ENCODE data around the gene GNB1.

Gene GNB1

GRCh38 chr1:1815606-1816281, 75.1 kb downstream of the GNB1 start:
- no peak for DNase-seq

DNA sequence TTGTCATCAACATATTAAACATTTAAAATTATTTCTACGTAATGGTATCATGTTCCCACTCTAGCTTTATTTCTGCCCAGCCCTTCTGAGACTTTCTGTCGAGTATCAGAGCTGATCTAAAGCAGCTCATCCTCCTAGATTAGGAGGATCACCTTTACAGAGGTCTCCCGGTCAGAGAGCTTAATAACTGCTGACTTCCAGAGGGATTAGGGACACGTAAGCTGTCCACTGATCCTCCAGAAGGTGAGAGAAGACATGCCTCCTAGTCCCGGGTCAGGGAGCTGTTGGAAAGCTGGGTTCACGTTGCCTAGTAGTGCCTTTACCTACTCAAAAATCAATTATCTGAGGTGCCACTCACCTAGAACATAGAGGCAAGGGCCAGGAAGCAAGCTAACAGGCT, 81.4 kb downstream of the GNB1 start:
- no peak for DNase-seq

DNA sequence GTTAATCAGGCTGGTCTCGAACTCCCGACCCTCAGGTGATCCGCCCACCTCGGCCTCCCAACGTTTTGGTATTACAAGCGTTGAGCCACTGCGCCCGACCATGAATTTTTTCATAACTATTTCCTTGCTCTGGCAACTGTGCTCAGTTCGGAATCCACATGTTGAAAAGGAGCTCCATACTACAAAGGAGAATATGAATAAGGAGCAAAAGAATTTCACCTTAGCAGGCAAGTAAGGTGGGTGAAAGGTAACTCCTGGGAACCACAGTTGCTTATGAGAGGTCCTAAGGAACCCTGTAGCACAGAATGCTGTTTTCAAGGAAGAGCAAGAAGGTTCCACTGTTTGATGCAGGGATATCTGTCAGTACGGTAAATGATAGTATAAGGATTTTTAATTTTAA, 82.7 kb downstream of the GNB1 start:
- DNase-seq = no peak

GRCh38 chr1:1806890-1807289, 84.0 kb downstream of the GNB1 start:
- DNase-seq = no peak

GRCh38 chr1:1804301-1804700, 86.6 kb downstream of the GNB1 start:
- no peak for DNase-seq

DNA sequence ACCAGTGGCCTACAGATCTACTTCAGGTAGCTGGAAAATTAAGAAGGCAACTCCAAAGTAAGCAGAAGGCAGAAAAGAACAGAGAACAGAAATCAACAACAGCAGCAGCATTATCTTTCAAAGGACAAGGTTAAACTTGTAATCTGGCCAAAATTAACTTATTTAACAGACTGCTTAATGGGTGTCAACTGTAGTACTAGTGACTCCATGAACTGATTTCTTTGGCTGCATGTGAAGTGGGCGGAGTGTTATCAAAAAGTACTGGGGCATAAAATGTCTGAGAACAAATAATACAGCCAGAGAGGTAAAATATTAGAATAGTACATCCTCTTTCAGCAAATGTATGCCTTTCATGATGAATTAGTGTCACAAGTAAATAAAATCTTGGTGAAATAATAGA, 88.0 kb downstream of the GNB1 start:
- no peak for DNase-seq

DNA sequence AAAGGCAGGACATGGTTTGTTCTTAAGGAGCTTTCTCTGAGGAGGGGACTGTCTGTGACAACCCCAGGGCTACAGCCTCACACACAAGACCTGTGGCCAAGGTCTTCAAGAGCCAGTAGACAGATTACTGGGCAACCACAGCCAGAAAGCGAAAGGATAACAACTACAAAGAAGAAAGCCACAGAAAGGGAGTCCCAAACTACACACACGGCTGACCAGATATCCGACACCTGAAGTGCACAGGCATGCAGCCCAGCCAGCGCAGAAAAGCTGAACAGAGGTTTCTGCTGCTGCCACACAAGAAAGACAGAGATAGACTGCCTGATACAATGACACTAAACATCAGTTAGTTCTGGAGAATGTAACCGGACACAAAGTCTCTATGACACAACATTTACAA, 91.2 kb downstream of the GNB1 start:
- DNase-seq = no peak

- DNase-seq = no peak
Observed at GRCh38 chr1:1797731-1798341, 93.1 kb downstream of the GNB1 start.

DNA sequence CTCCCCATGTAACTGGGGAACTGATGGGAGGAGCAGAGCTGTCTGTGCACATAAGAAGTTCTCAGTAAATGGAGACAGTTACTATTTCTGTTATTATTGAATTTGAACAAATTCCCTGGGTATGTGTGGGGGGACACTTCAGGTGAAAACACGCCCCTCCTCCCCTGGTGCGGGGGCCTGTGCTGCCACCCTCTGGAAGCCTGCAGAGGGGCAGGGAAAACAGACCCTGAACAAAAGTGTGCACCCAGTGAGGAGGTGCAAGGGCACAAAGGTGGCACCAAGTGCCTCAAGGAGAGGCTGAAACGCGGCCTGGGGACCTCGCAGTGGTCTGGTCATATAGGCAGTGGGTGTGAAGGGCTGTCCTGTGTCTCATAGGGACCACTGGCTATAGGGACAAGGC, 94.4 kb downstream of the GNB1 start:
- no peak for DNase-seq

GRCh38 chr1:1794999-1795398, 95.9 kb downstream of the GNB1 start:
- DNase-seq = no peak

DNA sequence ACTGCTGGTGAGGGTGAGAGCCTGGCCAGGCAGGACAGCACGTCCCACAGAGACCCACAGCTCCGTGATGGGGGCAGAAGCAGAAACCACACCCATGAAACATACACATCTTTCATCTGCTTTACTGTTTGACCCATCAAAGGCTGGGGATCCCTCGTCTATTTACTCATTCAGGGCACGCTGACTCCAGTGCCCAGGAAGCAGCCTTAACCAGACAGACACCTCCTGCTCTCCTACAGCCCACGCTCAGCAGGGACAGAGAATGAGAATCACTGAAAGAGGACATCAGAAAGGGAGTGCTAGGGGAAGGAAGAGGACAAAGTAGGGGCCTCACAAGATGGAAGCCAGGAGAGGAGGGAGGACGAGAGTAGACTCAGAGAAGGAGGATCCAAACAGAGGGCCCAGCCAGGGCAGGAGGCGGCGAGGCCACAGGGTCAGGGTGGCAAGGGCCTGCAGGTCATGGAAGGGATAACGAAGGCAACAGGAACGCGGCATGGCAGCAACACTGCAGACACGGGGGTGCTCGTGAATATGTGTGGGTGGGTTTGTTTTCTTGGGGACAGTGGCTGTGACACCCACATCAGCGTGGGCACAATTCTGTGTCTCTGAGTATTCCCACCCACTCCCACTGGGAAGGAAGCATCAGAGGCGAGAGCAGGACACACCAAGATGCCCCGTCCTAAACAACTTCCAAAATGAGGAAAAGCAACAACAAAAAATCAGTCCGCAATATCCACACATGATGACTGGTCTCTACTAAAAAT, 97.2 kb downstream of the GNB1 start:
- no peak for DNase-seq

- no peak for DNase-seq
Observed at GRCh38 chr1:1788646-1789431, 102.0 kb downstream of the GNB1 start.

DNA sequence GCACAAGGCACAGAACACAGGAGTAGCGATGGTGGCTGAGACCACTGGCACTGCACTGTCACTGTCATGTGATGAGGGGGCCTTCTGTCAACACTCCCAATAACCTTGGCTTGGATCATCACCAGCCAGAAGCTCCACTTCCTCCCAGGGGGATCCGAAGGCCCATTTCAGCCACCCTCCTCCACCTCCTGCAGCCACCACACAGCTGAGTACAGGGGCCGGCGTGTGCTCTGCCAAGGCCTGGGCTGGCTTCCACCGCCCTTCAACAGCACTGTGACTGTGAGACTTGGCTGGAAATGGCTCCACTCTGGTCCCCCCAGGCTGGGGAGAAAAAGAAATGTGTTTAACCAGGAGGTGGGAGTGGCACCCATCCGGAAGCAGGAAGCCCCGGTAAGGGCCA, 102.8 kb downstream of the GNB1 start:
- DNase-seq = no peak

DNA sequence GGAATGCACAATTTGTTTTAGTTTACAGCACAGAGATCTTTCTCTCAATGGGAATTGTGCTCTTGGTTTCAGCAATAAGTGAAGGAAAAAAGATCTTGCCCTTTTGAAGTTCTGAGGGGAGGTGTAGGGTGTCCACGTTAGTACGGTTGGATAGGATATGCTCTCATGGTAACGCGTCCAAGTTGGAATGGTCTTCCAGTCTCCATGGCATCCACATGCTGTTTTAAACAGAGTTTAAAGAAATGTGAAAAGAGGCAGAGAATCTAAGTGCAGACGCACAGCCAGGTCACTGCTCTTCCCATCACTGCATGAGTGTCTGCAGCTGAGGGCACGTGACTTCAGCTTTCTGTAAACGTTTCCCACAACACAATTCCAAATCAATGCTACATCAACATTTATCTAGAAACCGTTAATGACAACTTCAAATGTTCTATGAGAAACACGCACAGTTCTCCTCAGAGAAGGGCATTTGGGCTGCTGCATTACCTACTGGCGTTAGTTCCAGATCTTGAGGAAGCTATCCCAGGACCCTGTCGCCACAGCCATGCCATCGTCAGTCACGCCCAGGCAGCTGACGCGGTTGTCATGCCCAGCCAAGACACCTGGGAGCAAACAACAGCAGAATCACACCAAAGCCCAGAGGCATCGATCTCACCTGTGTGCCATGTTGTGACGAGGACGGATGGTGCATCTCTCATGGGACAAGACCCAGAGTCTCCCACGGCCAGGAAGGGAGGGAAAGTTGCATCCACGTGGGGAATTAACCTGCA, 103.9 kb downstream of the GNB1 start:
- DNase-seq = no peak

- no peak for DNase-seq
Observed at GRCh38 chr1:1785666-1786065, 105.2 kb downstream of the GNB1 start.

GRCh38 chr1:1784933-1785332, 106.0 kb downstream of the GNB1 start:
- DNase-seq = no peak

DNA sequence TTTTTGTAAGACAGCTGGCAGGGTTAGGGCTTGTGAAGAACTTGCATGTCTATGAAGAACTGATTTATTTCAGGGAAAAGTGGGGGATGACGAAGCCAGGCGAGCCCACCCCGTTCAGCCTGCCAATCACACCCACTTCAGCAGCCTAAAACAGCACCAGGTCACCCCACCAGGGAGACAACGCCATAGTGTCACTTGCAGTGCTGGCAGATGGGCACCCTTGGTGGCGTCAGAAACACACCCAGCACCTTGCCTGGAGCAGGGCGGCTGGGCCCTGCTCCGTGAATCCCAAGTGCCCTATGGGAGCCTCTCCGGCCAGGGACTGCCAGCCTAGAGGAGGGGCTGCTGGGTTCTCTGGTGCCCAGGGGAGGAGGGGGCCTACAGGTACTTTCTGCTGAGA, 107.6 kb downstream of the GNB1 start:
- DNase-seq = no peak

DNA sequence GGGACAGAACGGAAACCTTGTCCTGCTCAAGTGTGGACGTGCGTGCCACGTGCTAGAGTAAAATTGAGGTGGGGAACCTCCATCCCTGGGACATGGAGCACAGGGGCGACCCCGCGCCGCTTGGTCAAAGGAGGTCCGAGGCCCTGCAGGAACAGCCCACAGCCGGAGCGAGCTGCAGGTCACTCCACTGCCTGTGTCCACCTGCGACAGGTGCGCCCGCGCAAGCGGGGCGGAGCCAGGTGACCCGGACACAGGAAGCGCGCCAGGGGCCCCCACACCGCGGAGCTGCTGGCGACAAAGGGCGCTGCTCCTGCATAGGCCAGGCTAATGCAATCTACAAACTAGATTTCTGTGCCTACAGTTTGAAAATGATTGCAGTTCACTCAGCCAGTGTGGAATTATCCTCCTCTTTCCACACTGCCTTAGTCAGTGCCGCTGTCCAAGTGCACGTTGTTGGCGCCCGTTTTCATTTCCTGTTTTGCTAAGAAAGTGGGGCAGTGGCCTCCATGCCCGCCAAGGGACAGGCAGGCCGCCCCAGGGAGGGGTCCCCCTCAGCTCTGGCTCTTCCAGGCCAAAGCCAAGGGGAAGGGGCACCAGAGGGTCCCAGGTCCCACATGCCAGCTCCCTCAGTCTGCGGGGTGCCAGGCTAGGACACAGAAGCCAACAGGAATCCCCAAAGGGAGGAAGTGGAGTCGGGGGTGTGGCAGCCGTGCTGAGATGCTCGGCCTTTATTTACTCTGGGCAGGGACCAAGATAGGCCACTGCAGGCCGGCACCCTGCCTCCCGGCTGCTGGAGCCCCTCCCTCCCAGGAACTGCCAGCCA, 108.3 kb downstream of the GNB1 start:
- DNase-seq = no peak

- no peak for DNase-seq
Observed at GRCh38 chr1:1781526-1781903, 109.4 kb downstream of the GNB1 start.

DNA sequence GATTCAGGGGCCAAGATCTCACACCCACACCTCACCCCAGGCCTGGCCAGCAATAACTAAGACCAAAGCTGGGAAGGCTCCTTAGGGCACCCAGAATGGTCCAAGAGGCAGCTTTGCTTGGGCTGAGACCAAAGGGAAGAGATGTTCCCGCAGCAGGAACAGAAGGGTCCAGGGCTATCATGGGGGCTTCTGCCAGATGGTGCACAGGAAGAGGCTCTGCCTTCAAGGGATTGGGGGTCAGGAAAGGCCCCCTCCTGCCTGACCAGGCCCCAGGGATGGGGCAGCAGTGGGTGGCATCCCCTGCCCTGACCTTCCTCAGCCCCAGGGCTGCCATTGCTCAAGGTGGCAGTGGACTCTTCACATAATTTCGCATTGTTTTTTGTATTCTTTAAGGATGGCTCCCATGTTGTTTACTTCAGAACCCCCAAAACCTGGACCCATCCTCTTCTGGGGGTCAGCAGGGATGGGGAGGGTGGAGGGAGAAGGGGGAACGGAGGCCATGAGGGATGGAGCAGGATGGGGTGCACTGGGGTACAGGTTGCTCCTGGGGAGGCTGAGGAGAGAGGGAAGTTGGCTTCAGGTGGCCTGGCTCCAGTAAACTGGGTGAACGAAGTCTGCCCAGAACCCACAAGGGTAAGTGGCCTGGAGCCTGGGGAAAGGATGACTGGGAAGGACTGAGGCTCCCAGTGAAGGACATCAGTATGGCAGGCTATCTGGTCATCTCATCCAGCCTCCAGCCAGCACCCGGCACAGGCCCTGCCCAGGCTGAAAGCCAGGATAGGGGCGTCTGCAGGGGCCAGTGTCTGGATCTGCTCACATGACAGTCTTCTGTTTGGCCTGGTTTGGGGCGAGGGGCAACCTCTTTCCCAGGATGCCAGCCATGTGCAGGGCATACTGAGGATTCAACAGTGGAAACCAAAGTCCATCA, 110.0 kb downstream of the GNB1 start:
- DNase-seq = no peak

Measured in activated T-cell treated with anti-CD3 and anti-CD28 coated beads for 4 hours (primary cell).